Breast epithelium (tissue), 4 donors: ENCODE data around the gene PRKCE. TPM values are rescaled to one million over a fixed set of nuclear protein-coding genes. Genes with fewer than 3 reads are reported as not detected.

Source experiments
- DNase-seq, 2 donors: peaks; one replicate each; pipeline ENCODE4 v3.0.0-alpha.2; 2019; ENCODE audit warnings: low spot score in 2 of 2
- H3K27ac ChIP-seq, 2 donors: fragments of 200-600 bp; sonication (generic) in 1 of 2; one replicate each; pipeline ENCODE4 v1.5.1; 2016 to 2019; ENCODE audit warnings: mild to moderate bottlenecking in 1 of 2
- H3K27me3 ChIP-seq, 2 donors: fragments of 200-600 bp; sonication (generic) in 1 of 2; one replicate each; pipeline versions ENCODE4 v1.5.1 to v1.6.0; 2017 to 2019; ENCODE audit warnings: control low read depth in 1 of 2, mild to moderate bottlenecking in 1 of 2
- H3K36me3 ChIP-seq: fragments of 200-600 bp; one replicate; pipeline ENCODE4 v1.5.1; 2019
- H3K4me1 ChIP-seq, 2 donors: fragments of 200-600 bp; sonication (generic); one replicate each; pipeline ENCODE4 v1.5.1; 2016 to 2019; ENCODE audit warnings: control low read depth in 1 of 2
- H3K4me3 ChIP-seq, 3 donors: fragments of 200-600 bp; sonication (generic); 1 replicate in 2 of 3; 2 replicates in 1 of 3; pipeline ENCODE4 v1.5.1; 2016 to 2019; ENCODE audit warnings: mild to moderate bottlenecking in 3 of 3, moderate library complexity in 2 of 3
- H3K9me3 ChIP-seq, 2 donors: fragments of 200-600 bp; sonication (generic) in 1 of 2; one replicate each; pipeline ENCODE4 v1.5.1; 2016 to 2019; ENCODE audit warnings: control low read depth in 1 of 2
- POLR2A ChIP-seq: fragments of 450-650 bp; IDR thresholded peaks from one replicate; pipeline ENCODE4 v1.6.1; 2016; ENCODE audit warnings: antibody characterized with exemption, mild to moderate bottlenecking, moderate library complexity
- POLR2AphosphoS5 ChIP-seq, 3 donors: sonication (generic); formaldehyde crosslinking; IDR thresholded peaks; one replicate each; pipeline ENCODE4 v1.6.1; 2017; ENCODE audit warnings: antibody characterized with exemption in 3 of 3
- intact Hi-C: fragments of 100-400 bp; cut with DNase I; formaldehyde crosslinking; loops from one replicate; pipeline ENCODE4 v1.15.1; 2023; ENCODE audit warnings: low total_unique reads
- total RNA-seq, 3 donors: library from RNA; depleted of rRNA; stranded (reverse); fragments of >200 nt; gene quantifications; one replicate each; pipeline ENCODE4 v1.1.0, GENCODE V29; 2016
- TF ChIP-seq, protein P1 (sequence below), 3 donors: fragments of 450-650 bp; IDR thresholded peaks; one replicate each; pipeline ENCODE4 v1.5.1; 2016 to 2017; ENCODE audit warnings: antibody characterized with exemption in 3 of 3, mild to moderate bottlenecking in 3 of 3, moderate library complexity in 3 of 3

PRKCE gene
- total RNA-seq, 3 donors from 2014 or later, result 20.6 to 34.0 (median 23.6) TPM

- Histone ChIP-seq H3K27me3 (no peaks in the 10 kb centered on the region), H3K4me3 (no peak overlapping the region), H3K36me3 (no peaks in the 10 kb centered on the region), H3K9me3 (no peaks in the 10 kb centered on the region), H3K27ac (no peak overlapping the region), H3K4me1 (no peaks in the 10 kb centered on the region)
- TF ChIP-seq POLR2A, result no peak
- no peak for TF ChIP-seq POLR2AphosphoS5 (IDR thresholded peaks at IDR 0.05)
- TF ChIP-seq, protein P1, sequence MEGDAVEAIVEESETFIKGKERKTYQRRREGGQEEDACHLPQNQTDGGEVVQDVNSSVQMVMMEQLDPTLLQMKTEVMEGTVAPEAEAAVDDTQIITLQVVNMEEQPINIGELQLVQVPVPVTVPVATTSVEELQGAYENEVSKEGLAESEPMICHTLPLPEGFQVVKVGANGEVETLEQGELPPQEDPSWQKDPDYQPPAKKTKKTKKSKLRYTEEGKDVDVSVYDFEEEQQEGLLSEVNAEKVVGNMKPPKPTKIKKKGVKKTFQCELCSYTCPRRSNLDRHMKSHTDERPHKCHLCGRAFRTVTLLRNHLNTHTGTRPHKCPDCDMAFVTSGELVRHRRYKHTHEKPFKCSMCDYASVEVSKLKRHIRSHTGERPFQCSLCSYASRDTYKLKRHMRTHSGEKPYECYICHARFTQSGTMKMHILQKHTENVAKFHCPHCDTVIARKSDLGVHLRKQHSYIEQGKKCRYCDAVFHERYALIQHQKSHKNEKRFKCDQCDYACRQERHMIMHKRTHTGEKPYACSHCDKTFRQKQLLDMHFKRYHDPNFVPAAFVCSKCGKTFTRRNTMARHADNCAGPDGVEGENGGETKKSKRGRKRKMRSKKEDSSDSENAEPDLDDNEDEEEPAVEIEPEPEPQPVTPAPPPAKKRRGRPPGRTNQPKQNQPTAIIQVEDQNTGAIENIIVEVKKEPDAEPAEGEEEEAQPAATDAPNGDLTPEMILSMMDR (IDR thresholded peaks at IDR 0.05), result no peak
- DNase-seq, result no peak
- intact Hi-C loops, result no loop called here
Observed at GRCh38 chr2:46006473-46007025, 355.1 kb downstream of the PRKCE start.

DNA sequence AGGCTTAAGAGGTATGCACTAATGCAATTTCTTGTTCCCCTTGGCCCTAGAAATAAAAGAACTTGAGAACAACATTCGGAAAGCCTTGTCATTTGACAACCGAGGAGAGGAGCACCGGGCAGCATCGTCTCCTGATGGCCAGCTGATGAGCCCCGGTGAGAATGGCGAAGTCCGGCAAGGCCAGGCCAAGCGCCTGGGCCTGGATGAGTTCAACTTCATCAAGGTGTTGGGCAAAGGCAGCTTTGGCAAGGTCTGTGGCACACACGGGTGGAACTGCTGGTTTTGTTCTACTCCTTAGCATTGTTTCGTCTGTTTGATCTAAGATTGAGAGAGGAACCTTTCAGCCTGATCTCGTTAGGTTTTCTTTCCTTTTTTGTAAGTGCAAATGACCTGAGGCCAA, 355.9 kb downstream of the PRKCE start:
- H3K27ac ChIP-seq, result no peak overlapping the region
- no peak overlapping the region for H3K4me3 ChIP-seq
- no peaks in the 10 kb centered on the region for H3K27me3 ChIP-seq
- H3K9me3 ChIP-seq, result no peaks in the 10 kb centered on the region
- DNase-seq, result no peak
- intact Hi-C loops, result no loop called here
- H3K36me3 ChIP-seq, result no peaks in the 10 kb centered on the region
- TF ChIP-seq POLR2AphosphoS5 (IDR thresholded peaks at IDR 0.05) (no peak), POLR2A (no peak)
- TF ChIP-seq, protein P1 (IDR thresholded peaks at IDR 0.05), result no peak
- H3K4me1 ChIP-seq, result no peaks in the 10 kb centered on the region

DNA sequence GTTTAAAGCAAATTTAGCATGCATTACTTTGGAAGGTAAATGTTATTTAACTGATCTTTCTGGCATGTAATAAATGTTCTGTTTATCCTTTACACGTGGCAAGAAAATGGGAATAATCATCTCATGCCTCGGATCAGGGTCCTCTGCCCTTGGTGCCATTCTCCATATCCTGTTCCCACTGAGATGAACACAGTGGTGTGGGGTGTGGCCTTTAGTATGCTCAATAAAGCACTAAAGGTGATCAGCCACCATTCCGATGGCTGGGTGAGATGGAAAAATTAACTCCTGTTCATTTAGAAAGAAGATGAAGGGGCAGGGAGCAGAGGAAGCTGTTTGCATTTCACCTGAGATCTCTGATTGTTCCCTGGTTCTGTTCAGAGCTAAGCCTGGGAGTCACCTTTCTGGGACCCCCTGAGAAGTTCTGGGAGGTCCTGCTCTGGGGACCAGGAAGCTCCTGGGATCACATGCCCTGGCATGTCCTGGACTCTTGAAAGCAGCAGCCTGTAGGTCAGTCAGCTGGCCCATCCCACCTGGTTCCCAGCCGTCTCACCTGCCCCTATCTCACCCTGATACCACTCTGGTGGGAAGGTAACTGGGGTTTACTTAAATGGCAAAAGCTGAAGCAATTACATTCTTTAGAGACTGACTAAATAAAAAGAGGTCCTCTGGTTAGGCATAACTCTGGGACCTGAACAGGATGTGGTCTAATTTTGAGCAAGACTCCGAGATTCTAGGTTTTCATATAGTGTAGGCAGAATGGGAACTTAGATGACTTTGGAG, 356.8 kb downstream of the PRKCE start:
- Histone ChIP-seq H3K4me1 (no peaks in the 10 kb centered on the region), H3K27ac (no peak overlapping the region), H3K9me3 (no peaks in the 10 kb centered on the region), H3K27me3 (no peaks in the 10 kb centered on the region), H3K36me3 (no peaks in the 10 kb centered on the region), H3K4me3 (no peak overlapping the region)
- no peak for DNase-seq
- intact Hi-C loops, result no loop called here
- TF ChIP-seq POLR2A, result no peak
- TF ChIP-seq POLR2AphosphoS5 (IDR thresholded peaks at IDR 0.05), result no peak
- TF ChIP-seq, protein P1 (IDR thresholded peaks at IDR 0.05), result no peak

- Histone ChIP-seq H3K27ac (no peak overlapping the region), H3K4me1 (no peaks in the 10 kb centered on the region), H3K36me3 (no peaks in the 10 kb centered on the region), H3K4me3 (no peak overlapping the region), H3K27me3 (no peaks in the 10 kb centered on the region), H3K9me3 (no peaks in the 10 kb centered on the region)
- intact Hi-C loops, result no loop called here
- no peak for DNase-seq
- TF ChIP-seq POLR2AphosphoS5 (IDR thresholded peaks at IDR 0.05), result no peak
- TF ChIP-seq POLR2A, result no peak
- TF ChIP-seq, protein P1 (IDR thresholded peaks at IDR 0.05), result no peak
Observed at GRCh38 chr2:46009315-46009714, 357.8 kb downstream of the PRKCE start.

- TF ChIP-seq POLR2A, result no peak
- no peak for TF ChIP-seq POLR2AphosphoS5 (IDR thresholded peaks at IDR 0.05)
- TF ChIP-seq, protein P1 (IDR thresholded peaks at IDR 0.05), result no peak
- H3K27me3 ChIP-seq, result no peaks in the 10 kb centered on the region
- intact Hi-C loops, result no loop called here
- H3K4me1 ChIP-seq, result no peaks in the 10 kb centered on the region
- no peak overlapping the region for H3K4me3 ChIP-seq
- no peaks in the 10 kb centered on the region for H3K36me3 ChIP-seq
- DNase-seq, result no peak
- no peaks in the 10 kb centered on the region for H3K9me3 ChIP-seq
- H3K27ac ChIP-seq, result no peak overlapping the region
Observed at GRCh38 chr2:46009772-46010171, 358.3 kb downstream of the PRKCE start.
